HepG2 (cell line): ENCODE measurements around the gene SPA17. TPM values are rescaled to one million over a fixed set of nuclear protein-coding genes. Genes with fewer than 3 reads are reported as not detected.

Experiments used
- ATAC-seq: fragments of 200-7000 bp; cut with Tn5 transposase; 3 replicates; pipeline ENCODE4 v1.9.1; 2020; ENCODE audit warnings: mild to moderate bottlenecking, moderate library complexity
- BruUV-seq: library from RNA; stranded (reverse); fragments of 400-500 nt; replicated peaks from 2 replicates; lab custom pipeline; 2021; lab: Mats Ljungman, UMichigan
- CTCF ChIA-PET: fragments of 300-600 bp; formaldehyde crosslinking; extraction: SDS; loops from one replicate; lab custom pipeline; 2021; ENCODE audit warnings: low total read pairs, inconsistent platforms, low intra/inter-chr PET ratio; lab: Yijun Ruan, JAX
- POLR2A ChIA-PET: fragments of 350-600 bp; sonication (Branson Sonifier 250); formaldehyde crosslinking; loops from one replicate; lab custom pipeline; 2020; ENCODE audit warnings: antibody characterized with exemption, inconsistent platforms; lab: Yijun Ruan, JAX
- DNase-seq: peaks from one replicate; pipeline ENCODE4 v3.0.0-alpha.2; 2015; ENCODE audit warnings: low spot score
- FAIRE-seq: peaks from 3 replicates; lab custom pipeline; 2011; peaks lifted over from hg19 to GRCh38; lab: Jason Lieb, UNC
- H2AFZ ChIP-seq: one replicate; pipeline ENCODE4 v1.6.1; 2011; ENCODE audit warnings: low read length, inconsistent platforms
- H3K27ac ChIP-seq: fragments of 300-600 bp; 3 replicates; pipeline ENCODE4 v1.8.0; 2011; ENCODE audit warnings: mixed run types, mild to moderate bottlenecking, mixed read lengths, low read length, inconsistent platforms; ENCODE audit not compliant: insufficient read depth; ENCODE audit errors: extremely low read length
- H3K27me3 ChIP-seq, 2 experiments: fragments of 200-600 bp in 1 of 2; 2 replicates in 1 of 2; 3 replicates in 1 of 2; pipeline versions ENCODE4 v1.6.0 to v1.8.0; 2011; ENCODE audit warnings: low read length in 2 of 2, mild to moderate bottlenecking in 2 of 2, moderate library complexity in 2 of 2, inconsistent platforms in 1 of 2; ENCODE audit not compliant: insufficient read depth in 2 of 2, control insufficient read depth in 1 of 2
- H3K36me3 ChIP-seq, 2 experiments: fragments of 200-600 bp in 1 of 2; replicated peaks in 1 of 2; 2 replicates in 1 of 2; 3 replicates in 1 of 2; pipeline versions ENCODE4 v1.5.1 to v1.8.0; 2011; ENCODE audit warnings: low read length in 2 of 2, inconsistent platforms in 1 of 2; ENCODE audit not compliant: insufficient read depth in 2 of 2, control insufficient read depth in 1 of 2
- H3K4me1 ChIP-seq: 2 replicates; pipeline ENCODE4 v1.5.1; 2012; ENCODE audit warnings: low read length, inconsistent platforms; ENCODE audit not compliant: insufficient read depth
- H3K4me2 ChIP-seq: 2 replicates; pipeline ENCODE4 v1.6.0; 2011; ENCODE audit warnings: low read depth, low read length, inconsistent platforms
- H3K4me3 ChIP-seq, 3 experiments: fragments of 200-600 bp in 1 of 3; sonication (generic), shearing (Covaris generic) in 1 of 3; replicated peaks in 1 of 3; 2 replicates each; pipeline ENCODE4 v1.5.1; 2011 to 2016; ENCODE audit warnings: low read length in 3 of 3, inconsistent platforms in 2 of 3, low read depth in 2 of 3, mild to moderate bottlenecking in 2 of 3, control low read depth in 1 of 3, mixed read lengths in 1 of 3; ENCODE audit not compliant: insufficient read depth in 1 of 3
- H3K79me2 ChIP-seq: one replicate; pipeline ENCODE4 v1.6.1; 2011; ENCODE audit warnings: low read length, inconsistent platforms; ENCODE audit not compliant: insufficient read depth
- H3K9ac ChIP-seq: 2 replicates; pipeline ENCODE4 v1.6.0; 2011; ENCODE audit warnings: mild to moderate bottlenecking, low read depth, low read length, inconsistent platforms; ENCODE audit not compliant: insufficient read depth
- H3K9me3 ChIP-seq: 2 replicates; pipeline ENCODE4 v1.5.1; 2012; ENCODE audit warnings: mild to moderate bottlenecking, low read length
- H4K20me1 ChIP-seq: 2 replicates; pipeline ENCODE4 v1.6.0; 2011; ENCODE audit warnings: inconsistent platforms, mild to moderate bottlenecking, low read length, moderate library complexity; ENCODE audit not compliant: insufficient read depth
- CEBPB ChIP-seq: IDR thresholded peaks from 2 replicates; pipeline ENCODE4 v1.6.1; 2011; ENCODE audit warnings: low read depth, low read length, improper control_type of control experiment, borderline replicate concordance
- HNRNPH1 ChIP-seq: fragments of 200-400 bp; formaldehyde crosslinking; optimal IDR thresholded peaks from 2 replicates; pipeline ENCODE3; 2017; ENCODE audit warnings: mild to moderate bottlenecking, low read depth, low read length
- HNRNPUL1 ChIP-seq: fragments of 200-400 bp; formaldehyde crosslinking; IDR thresholded peaks from 2 replicates; pipeline ENCODE4 v1.6.1; 2017; ENCODE audit warnings: low read depth, mild to moderate bottlenecking, low read length, moderate library complexity
- JUND ChIP-seq: sonication (generic); formaldehyde crosslinking; IDR thresholded peaks from 2 replicates; pipeline ENCODE4 v1.8.0; 2022; ENCODE audit warnings: mild to moderate bottlenecking, missing genetic modification reagents
- NCOR1 ChIP-seq: fragments of 200-600 bp; sonication (generic); IDR thresholded peaks from 2 replicates; pipeline ENCODE4 v1.7.0; 2017; ENCODE audit warnings: antibody characterized with exemption, low read length, borderline replicate concordance
- THAP8 ChIP-seq: sonication (generic); formaldehyde crosslinking; IDR thresholded peaks from 2 replicates; pipeline ENCODE4 v1.5.1; 2020; ENCODE audit warnings: missing genetic modification reagents, mild to moderate bottlenecking, borderline replicate concordance
- TRIM24 ChIP-seq: sonication (generic); formaldehyde crosslinking; IDR thresholded peaks from 2 replicates; pipeline ENCODE4 v1.8.0; 2022; ENCODE audit warnings: mild to moderate bottlenecking, missing genetic modification reagents
- ZNF292 ChIP-seq: sonication (generic); formaldehyde crosslinking; IDR thresholded peaks from 2 replicates; pipeline ENCODE4 v1.8.1; 2022; ENCODE audit warnings: mild to moderate bottlenecking, low read depth, missing genetic modification reagents, borderline replicate concordance
- WGBS: methylation state at CpG from one replicate; pipeline ENCODE4 v1.1.6; 2017; ENCODE audit warnings: low lambda C conversion rate; 5-methylcytosine and 5-hydroxymethylcytosine counted together
- in situ Hi-C: cut with HindIII; loops from 2 replicates; pipeline ENCODE4 v1.10.0; 2017; ENCODE audit warnings: low pct_unique_long_range_greater_than_20kb; ENCODE audit not compliant: extremely low pct_ligation_motif_present
- intact Hi-C: fragments of 100-400 bp; cut with micrococcal nuclease; formaldehyde crosslinking; loops from one replicate; pipeline ENCODE4 v1.10.0; 2022; ENCODE audit not compliant: unreplicated experiment
- polyA plus RNA-seq, 8 experiments: library from polyadenylated mRNA; depleted of rRNA in 3 of 8; stranded (reverse) in 7 of 8; unstranded in 1 of 8; fragments of >200 nt; fragmentation: Illumina TruSeq in 4 of 8; extraction: Trizol in 4 of 8; gene quantifications; 2 replicates each; pipeline versions ENCODE4 v1.2.1 to v1.2.3, GENCODE V29; 2011 to 2016; ENCODE audit warnings: low read depth in 4 of 8, missing spikeins in 1 of 8, mixed read lengths in 1 of 8; ENCODE audit not compliant: insufficient read depth in 1 of 8
- total RNA-seq, 5 experiments: library from RNA; depleted of rRNA; stranded (reverse); fragments of >200 nt; fragmentation: Illumina TruSeq; extraction: Trizol; gene quantifications; 2 replicates each; pipeline ENCODE4 v1.2.3, GENCODE V29; 2016; ENCODE audit warnings: low read depth in 1 of 5

Gene SPA17
- total and polyA plus RNA-seq, 2 of the 13 experiments (the other 11 are each of a cell fraction or from before 2014, with no cell fraction given) = 4.4 to 8.4 TPM

- Histone ChIP-seq H3K27ac (peak overlapping the region; percentile 74), H4K20me1 (no peaks in the 10 kb centered on the region), H3K9me3 (no peaks in the 10 kb centered on the region), H3K36me3 (no peaks in the 10 kb centered on the region), H3K9ac (peak overlapping the region; percentile 91; the same call in 1 of the 2 replicates), H3K79me2 (no peaks in the 10 kb centered on the region), H3K4me1 (peaks cover 19% of the 10 kb centered on the region), H3K27me3 (no peaks in the 10 kb centered on the region; a peak in 1 of 5 replicates), H2AFZ (peak overlapping the region; percentile 32), H3K4me3 (peak overlapping the region; percentile 73 to 99 (median 99); a peak in 4 of 6 replicates), H3K4me2 (peak overlapping the region; percentile 82)
- DNase-seq (no peak), ATAC-seq (no peak), FAIRE-seq (no peak)
- in situ Hi-C loops = loop anchor here (5.0 to 10.0 kb wide), 3 partner anchors 88 to 190 kb away; partner anchors contain the start of genes ESAM and ROBO3
- TF ChIP-seq HNRNPH1 (no peak), NCOR1 (no peak), HNRNPUL1 (no peak), ZNF292 (no peak), TRIM24 (CRISPR knock-in tag) (no peak), CEBPB (peak; percentile 34; the same call in 1 of the 2 replicates), THAP8 (CRISPR knock-in tag) (no peak), JUND (CRISPR knock-in tag) (no peak)
- POLR2A ChIA-PET = interaction anchor here (1.9 kb wide), 1 partner anchor 72 kb away, joined by 26 read pairs; no protein-coding TSS in a partner anchor
- no TSS peak for BruUV-seq
- WGBS = 88% methylated on average over 5 of the region's 5 CpGs
- CTCF ChIA-PET = no interaction called here
- intact Hi-C loops = no loop called here
Measured at GRCh38 chr11:124674571-124674970, 867 bp downstream of the SPA17 start.
